Measurements from ENCODE around the gene GRIK1.

DNA sequence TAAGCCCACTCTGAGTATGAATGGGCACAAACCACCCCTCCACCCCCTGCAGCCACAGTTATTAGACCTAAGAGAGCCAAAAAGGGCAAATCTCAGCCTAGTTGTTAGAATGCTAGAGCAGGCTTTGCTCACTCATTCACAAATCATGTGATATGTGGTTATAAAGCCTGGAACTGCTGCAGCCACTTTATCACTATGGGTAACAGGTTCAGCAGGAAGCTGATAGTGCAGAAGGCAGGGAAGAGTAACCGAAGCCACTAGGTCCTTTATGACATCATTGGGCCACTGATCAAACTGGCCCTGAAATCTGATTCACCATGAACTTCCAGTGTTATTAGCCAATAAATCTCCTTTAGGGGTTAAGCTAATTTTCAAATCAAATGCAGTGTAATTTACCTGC lies 134.7 kb downstream of the GRIK1 start:
- TF ChIP-seq EZH2 (IDR thresholded peaks at IDR 0.05; ENCODE audit: borderline replicate concordance, low read length) (no peak), CTCF (IDR thresholded peaks at IDR 0.05; ENCODE audit: low read length) (no peak)
